OCI-LY1 (cell line): ENCODE results near the gene DCUN1D5.
A peak's percentile ranks its signal among the peaks of the same experiment; 100 is the strongest.

Experiments
- H2AFZ ChIP-seq: fragments of 200-600 bp; sonication (generic), shearing (Covaris generic); 2 replicates; pipeline ENCODE4 v1.6.0; 2014; ENCODE audit warnings: antibody characterized with exemption, mild to moderate bottlenecking, low read length
- H3F3A ChIP-seq: fragments of 200-600 bp; sonication (generic), shearing (Covaris generic); 2 replicates; pipeline ENCODE4 v1.6.0; 2014; ENCODE audit warnings: mild to moderate bottlenecking, antibody characterized with exemption, low read length, moderate library complexity; ENCODE audit not compliant: insufficient read depth
- H3K27ac ChIP-seq: fragments of 200-600 bp; sonication (generic); 2 replicates; pipeline ENCODE4 v1.5.1; 2014; ENCODE audit warnings: low read length, mixed run types, mild to moderate bottlenecking, low read depth; ENCODE audit not compliant: poor library complexity, severe bottlenecking
- H3K27me3 ChIP-seq: fragments of 200-600 bp; sonication (generic); 2 replicates; pipeline ENCODE4 v1.6.0; 2014; ENCODE audit warnings: antibody characterized with exemption, mild to moderate bottlenecking, low read length, moderate library complexity; ENCODE audit not compliant: insufficient read depth
- H3K36me3 ChIP-seq: fragments of 200-600 bp; sonication (generic); 2 replicates; pipeline ENCODE4 v1.6.1; 2014; ENCODE audit warnings: mild to moderate bottlenecking, antibody characterized with exemption, low read length, moderate library complexity, mixed read lengths; ENCODE audit not compliant: insufficient read depth
- H3K4me1 ChIP-seq: fragments of 200-600 bp; sonication (generic); 2 replicates; pipeline ENCODE4 v1.5.1; 2014; ENCODE audit warnings: mild to moderate bottlenecking, low read length, moderate library complexity; ENCODE audit not compliant: insufficient read depth, severe bottlenecking
- H3K4me2 ChIP-seq: fragments of 200-600 bp; sonication (generic), shearing (Covaris generic); 2 replicates; pipeline ENCODE4 v1.6.1; 2014; ENCODE audit warnings: low read length
- H3K4me3 ChIP-seq: fragments of 200-600 bp; sonication (generic); 2 replicates; pipeline ENCODE4 v1.5.1; 2014; ENCODE audit warnings: low read length, low read depth, mild to moderate bottlenecking, mixed read lengths; ENCODE audit not compliant: poor library complexity, severe bottlenecking
- H3K79me2 ChIP-seq: fragments of 200-600 bp; shearing (Covaris generic); 2 replicates; pipeline ENCODE4 v1.6.1; 2016; ENCODE audit warnings: mixed run types, low read length, mixed read lengths; ENCODE audit not compliant: insufficient read depth
- H3K9ac ChIP-seq: fragments of 200-600 bp; sonication (generic), shearing (Covaris generic); 2 replicates; pipeline ENCODE4 v1.6.1; 2014; ENCODE audit warnings: mild to moderate bottlenecking, low read length, mixed read lengths
- H3K9me2 ChIP-seq: fragments of 200-600 bp; sonication (generic), shearing (Covaris generic); 2 replicates; pipeline ENCODE4 v1.6.1; 2014; ENCODE audit warnings: low read depth, mild to moderate bottlenecking, low read length, mixed read lengths
- H3K9me3 ChIP-seq: fragments of 200-600 bp; shearing (Covaris generic); 2 replicates; pipeline ENCODE4 v1.6.1; 2014; ENCODE audit warnings: low read length, mixed read lengths
- H4K20me1 ChIP-seq: fragments of 200-600 bp; sonication (generic), shearing (Covaris generic); 2 replicates; pipeline ENCODE4 v1.6.0; 2016; ENCODE audit warnings: mild to moderate bottlenecking, low read length; ENCODE audit not compliant: insufficient read depth
- EZH2 ChIP-seq: fragments of 200-600 bp; sonication (generic), shearing (Covaris generic); IDR thresholded peaks from 2 replicates; pipeline ENCODE4 v1.8.0; 2017; ENCODE audit warnings: borderline replicate concordance, mixed run types, mild to moderate bottlenecking, antibody characterized with exemption, low read length, moderate library complexity, mixed read lengths
- TF ChIP-seq, protein P1 (sequence below): fragments of 200-600 bp; sonication (generic), shearing (Covaris generic); IDR thresholded peaks from 2 replicates; pipeline ENCODE4 v1.5.1; 2017; ENCODE audit warnings: mild to moderate bottlenecking, antibody characterized with exemption, low read length, moderate library complexity, mixed read lengths

DCUN1D5 gene

GRCh38 chr11:103091801-103092524, at the start of gene DCUN1D5:
DCUN1D5 (minus strand) TSS chr11:103092160; CDS start chr11:103091872, 288 bp downstream.
- H3K9me2 ChIP-seq, result no peaks in the 10 kb centered on the region
- peaks cover 36% of the 10 kb centered on the region for H3K4me1 ChIP-seq
- peak within 1 kb of the TSS; percentile 46 for H3K27ac ChIP-seq
- no peaks in the 10 kb centered on the region for H3K9me3 ChIP-seq
- peak within 1 kb of the TSS; percentile 98 for H3K9ac ChIP-seq
- no peaks in the 10 kb centered on the region for H4K20me1 ChIP-seq
- H3F3A ChIP-seq, result no peaks in the 10 kb centered on the region
- no peaks in the 10 kb centered on the region for H3K27me3 ChIP-seq
- H3K4me2 ChIP-seq, result peak within 1 kb of the TSS; percentile 90
- H2AFZ ChIP-seq, result peak within 1 kb of the TSS; percentile 70
- H3K4me3 ChIP-seq, result peak within 1 kb of the TSS; percentile 97
- H3K79me2 ChIP-seq, result peaks cover 43% of the 10 kb centered on the region
- peaks cover 24% of the 10 kb centered on the region for H3K36me3 ChIP-seq
- TF ChIP-seq EZH2, result no peak
- TF ChIP-seq, protein P1, sequence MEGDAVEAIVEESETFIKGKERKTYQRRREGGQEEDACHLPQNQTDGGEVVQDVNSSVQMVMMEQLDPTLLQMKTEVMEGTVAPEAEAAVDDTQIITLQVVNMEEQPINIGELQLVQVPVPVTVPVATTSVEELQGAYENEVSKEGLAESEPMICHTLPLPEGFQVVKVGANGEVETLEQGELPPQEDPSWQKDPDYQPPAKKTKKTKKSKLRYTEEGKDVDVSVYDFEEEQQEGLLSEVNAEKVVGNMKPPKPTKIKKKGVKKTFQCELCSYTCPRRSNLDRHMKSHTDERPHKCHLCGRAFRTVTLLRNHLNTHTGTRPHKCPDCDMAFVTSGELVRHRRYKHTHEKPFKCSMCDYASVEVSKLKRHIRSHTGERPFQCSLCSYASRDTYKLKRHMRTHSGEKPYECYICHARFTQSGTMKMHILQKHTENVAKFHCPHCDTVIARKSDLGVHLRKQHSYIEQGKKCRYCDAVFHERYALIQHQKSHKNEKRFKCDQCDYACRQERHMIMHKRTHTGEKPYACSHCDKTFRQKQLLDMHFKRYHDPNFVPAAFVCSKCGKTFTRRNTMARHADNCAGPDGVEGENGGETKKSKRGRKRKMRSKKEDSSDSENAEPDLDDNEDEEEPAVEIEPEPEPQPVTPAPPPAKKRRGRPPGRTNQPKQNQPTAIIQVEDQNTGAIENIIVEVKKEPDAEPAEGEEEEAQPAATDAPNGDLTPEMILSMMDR, result no peak

GRCh38 chr11:103125462-103125861, 33.5 kb upstream of the DCUN1D5 start:
- Histone ChIP-seq H3K4me3 (no peak overlapping the region), H4K20me1 (no peaks in the 10 kb centered on the region), H3K4me1 (no peaks in the 10 kb centered on the region), H3F3A (no peaks in the 10 kb centered on the region), H3K79me2 (no peaks in the 10 kb centered on the region), H3K9me3 (no peaks in the 10 kb centered on the region), H2AFZ (no peak overlapping the region), H3K9me2 (no peaks in the 10 kb centered on the region), H3K36me3 (no peaks in the 10 kb centered on the region), H3K9ac (no peak overlapping the region), H3K4me2 (no peak overlapping the region), H3K27me3 (no peaks in the 10 kb centered on the region), H3K27ac (no peak overlapping the region)
- TF ChIP-seq EZH2, result no peak
- TF ChIP-seq, protein P1, result no peak

DNA sequence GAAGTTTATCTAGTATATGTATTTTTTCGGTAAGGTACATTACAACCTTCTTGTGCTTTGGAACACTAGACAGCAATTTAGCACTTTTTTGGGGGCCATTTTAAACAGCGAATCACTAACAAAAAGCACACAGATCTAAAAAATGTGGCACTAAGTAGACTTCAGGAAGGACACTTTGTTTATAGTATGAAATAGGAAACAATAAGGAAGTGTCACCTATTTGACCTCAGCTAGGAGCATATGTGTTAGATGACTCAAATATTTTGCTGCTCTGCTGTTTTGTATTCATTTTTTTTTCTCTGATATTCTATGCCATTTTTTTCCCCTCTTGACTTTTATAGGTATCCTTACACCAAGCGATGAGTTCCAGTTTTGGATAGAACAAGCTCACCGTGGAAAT, 22.9 kb upstream of the DCUN1D5 start:
- Histone ChIP-seq H4K20me1 (no peaks in the 10 kb centered on the region), H3K36me3 (no peaks in the 10 kb centered on the region), H3K9me2 (no peaks in the 10 kb centered on the region), H3K27ac (no peak overlapping the region), H2AFZ (no peak overlapping the region), H3K79me2 (no peaks in the 10 kb centered on the region), H3F3A (no peaks in the 10 kb centered on the region), H3K9ac (no peak overlapping the region), H3K4me1 (peaks cover 2% of the 10 kb centered on the region), H3K4me2 (no peak overlapping the region), H3K27me3 (no peaks in the 10 kb centered on the region), H3K4me3 (no peak overlapping the region), H3K9me3 (no peaks in the 10 kb centered on the region)
- TF ChIP-seq, protein P1, result no peak
- no peak for TF ChIP-seq EZH2
